ENCODE measurements around the gene NHLH1.

DNA sequence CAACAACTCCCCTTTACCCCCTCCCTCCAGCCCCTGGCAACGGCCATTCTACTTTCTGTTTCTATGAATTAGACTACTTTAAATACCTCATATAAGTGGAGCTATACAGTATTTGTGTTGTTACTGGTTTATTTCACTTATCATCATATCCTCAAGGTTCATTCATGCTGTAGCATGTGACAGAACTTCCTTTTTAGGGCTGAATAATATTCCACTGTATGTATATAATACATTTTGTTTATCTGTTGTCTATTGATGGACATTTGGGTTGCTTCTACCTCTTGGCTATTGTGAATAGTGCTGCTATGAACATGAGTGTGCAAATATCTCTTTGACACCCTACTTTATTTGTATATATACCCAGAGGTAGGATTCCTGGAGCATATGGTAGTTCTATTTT lies 2.2 kb downstream of the NHLH1 start:
- TF ChIP-seq, protein P1, sequence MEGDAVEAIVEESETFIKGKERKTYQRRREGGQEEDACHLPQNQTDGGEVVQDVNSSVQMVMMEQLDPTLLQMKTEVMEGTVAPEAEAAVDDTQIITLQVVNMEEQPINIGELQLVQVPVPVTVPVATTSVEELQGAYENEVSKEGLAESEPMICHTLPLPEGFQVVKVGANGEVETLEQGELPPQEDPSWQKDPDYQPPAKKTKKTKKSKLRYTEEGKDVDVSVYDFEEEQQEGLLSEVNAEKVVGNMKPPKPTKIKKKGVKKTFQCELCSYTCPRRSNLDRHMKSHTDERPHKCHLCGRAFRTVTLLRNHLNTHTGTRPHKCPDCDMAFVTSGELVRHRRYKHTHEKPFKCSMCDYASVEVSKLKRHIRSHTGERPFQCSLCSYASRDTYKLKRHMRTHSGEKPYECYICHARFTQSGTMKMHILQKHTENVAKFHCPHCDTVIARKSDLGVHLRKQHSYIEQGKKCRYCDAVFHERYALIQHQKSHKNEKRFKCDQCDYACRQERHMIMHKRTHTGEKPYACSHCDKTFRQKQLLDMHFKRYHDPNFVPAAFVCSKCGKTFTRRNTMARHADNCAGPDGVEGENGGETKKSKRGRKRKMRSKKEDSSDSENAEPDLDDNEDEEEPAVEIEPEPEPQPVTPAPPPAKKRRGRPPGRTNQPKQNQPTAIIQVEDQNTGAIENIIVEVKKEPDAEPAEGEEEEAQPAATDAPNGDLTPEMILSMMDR (IDR thresholded peaks at IDR 0.05), result no peak
- TF ChIP-seq POLR2A (IDR thresholded peaks at IDR 0.05), result no peak
